Endothelial cell (in vitro differentiated cells): ENCODE results near the gene GEMIN4. TPM values are rescaled to one million over a fixed set of nuclear protein-coding genes. Genes with fewer than 3 reads are reported as not detected.
A peak's percentile ranks its signal among the peaks of the same experiment; 100 is the strongest.

Experiments
- DNase-seq: peaks from one replicate; pipeline ENCODE4 v3.0.0; 2021; ENCODE audit warnings: low spot score
- H3K27ac Mint-ChIP-seq: one replicate; pipeline ENCODE4 v1.8.0; 2021; ENCODE audit warnings: mixed read lengths, inconsistent platforms; ENCODE audit not compliant: unreplicated experiment
- H3K27me3 Mint-ChIP-seq: one replicate; pipeline ENCODE4 v1.8.0; 2021; ENCODE audit warnings: mild to moderate bottlenecking, moderate library complexity, mixed read lengths, inconsistent platforms; ENCODE audit not compliant: unreplicated experiment
- H3K36me3 Mint-ChIP-seq: one replicate; pipeline ENCODE4 v1.8.0; 2021; ENCODE audit warnings: mild to moderate bottlenecking, low read depth, mixed read lengths, inconsistent platforms; ENCODE audit not compliant: unreplicated experiment
- H3K4me1 Mint-ChIP-seq: one replicate; pipeline ENCODE4 v1.8.0; 2021; ENCODE audit warnings: mild to moderate bottlenecking, mixed read lengths, inconsistent platforms; ENCODE audit not compliant: unreplicated experiment
- H3K4me3 Mint-ChIP-seq: one replicate; pipeline ENCODE4 v1.8.0; 2021; ENCODE audit warnings: mild to moderate bottlenecking, mixed read lengths, inconsistent platforms; ENCODE audit not compliant: unreplicated experiment
- H3K9me3 Mint-ChIP-seq: one replicate; pipeline ENCODE4 v1.8.0; 2021; ENCODE audit warnings: mixed read lengths, inconsistent platforms; ENCODE audit not compliant: unreplicated experiment
- CTCF ChIP-seq: fragments of 200-600 bp; sonication (generic); IDR thresholded peaks from one replicate; pipeline ENCODE4 v1.5.0; 2021; ENCODE audit warnings: antibody characterized with exemption; ENCODE audit not compliant: unreplicated experiment
- long read RNA-seq: library from polyadenylated mRNA; unstranded; transcript quantifications from one replicate; pipeline ENCODE4 v2.0.0, GENCODE V29; 2020; ENCODE audit not compliant: unreplicated experiment
- total RNA-seq: library from RNA; stranded (reverse); fragmentation: NEBNext Ultra II Directional; extraction: Animal tissue kit (Norgen Biotek cat#: 25700); gene quantifications from one replicate; pipeline ENCODE4 v1.2.1, GENCODE V29; 2021; ENCODE audit not compliant: unreplicated experiment

Gene GEMIN4
- total RNA-seq: 17.7 TPM
- long read RNA-seq, full-length matches to known transcripts: 7 of 7 reads
- long read RNA-seq, partial matches to known transcripts: 0 of 7 reads
- long read RNA-seq, other reads (novel, unspliced or antisense): 0 of 7 reads

GRCh38 chr17:752002-752619 is at the start of gene GEMIN4:
Gene GEMIN4, minus strand, starts transcription at chr17:752264. Its CDS starts 122 bp downstream, at chr17:752142.
- peak within 1 kb of the TSS; percentile 95 for H3K4me3 Mint-ChIP-seq
- H3K9me3 Mint-ChIP-seq: no peaks in the 10 kb centered on the region
- H3K4me1 Mint-ChIP-seq: peaks cover 23% of the 10 kb centered on the region
- H3K36me3 Mint-ChIP-seq: peaks cover 29% of the 10 kb centered on the region
- H3K27ac Mint-ChIP-seq: peak within 1 kb of the TSS; percentile 68
- peaks cover 11% of the 10 kb centered on the region for H3K27me3 Mint-ChIP-seq
- DNase-seq: peak; percentile 99
- TF ChIP-seq CTCF: peak; percentile 94

- H3K4me3 Mint-ChIP-seq: no peak overlapping the region
- H3K9me3 Mint-ChIP-seq: no peaks in the 10 kb centered on the region
- TF ChIP-seq CTCF: no peak
- peaks cover 23% of the 10 kb centered on the region for H3K36me3 Mint-ChIP-seq
- H3K27me3 Mint-ChIP-seq: peaks cover 4% of the 10 kb centered on the region
- no peak overlapping the region for H3K27ac Mint-ChIP-seq
- DNase-seq: no peak
- H3K4me1 Mint-ChIP-seq: peaks cover 9% of the 10 kb centered on the region
These were observed 49.6 kb upstream of the GEMIN4 start for GRCh38 chr17:801660-802059.

- Mint-ChIP-seq H3K27me3 (peaks cover 4% of the 10 kb centered on the region), H3K36me3 (peaks cover 23% of the 10 kb centered on the region), H3K4me3 (no peak overlapping the region), H3K4me1 (peaks cover 10% of the 10 kb centered on the region), H3K9me3 (no peaks in the 10 kb centered on the region), H3K27ac (no peak overlapping the region)
- no peak for TF ChIP-seq CTCF
- no peak for DNase-seq
These were observed 48.6 kb upstream of the GEMIN4 start for GRCh38 chr17:800446-801242.

GRCh38 chr17:799261-799660 is 47.2 kb upstream of the GEMIN4 start:
- DNase-seq: no peak
- peaks cover 23% of the 10 kb centered on the region for H3K36me3 Mint-ChIP-seq
- no peaks in the 10 kb centered on the region for H3K9me3 Mint-ChIP-seq
- no peak overlapping the region for H3K4me3 Mint-ChIP-seq
- no peak overlapping the region for H3K27ac Mint-ChIP-seq
- no peak for TF ChIP-seq CTCF
- H3K4me1 Mint-ChIP-seq: peaks cover 22% of the 10 kb centered on the region
- peaks cover 3% of the 10 kb centered on the region for H3K27me3 Mint-ChIP-seq

GRCh38 chr17:798246-798645 is 46.2 kb upstream of the GEMIN4 start:
- no peak overlapping the region for H3K27ac Mint-ChIP-seq
- peaks cover 22% of the 10 kb centered on the region for H3K4me1 Mint-ChIP-seq
- H3K36me3 Mint-ChIP-seq: peaks cover 19% of the 10 kb centered on the region
- DNase-seq: no peak
- no peak for TF ChIP-seq CTCF
- peaks cover 3% of the 10 kb centered on the region for H3K27me3 Mint-ChIP-seq
- no peak overlapping the region for H3K4me3 Mint-ChIP-seq
- no peaks in the 10 kb centered on the region for H3K9me3 Mint-ChIP-seq
